Neuronal stem cell (in vitro differentiated cells): ENCODE measurements around the gene STRADB.

Experiments
- DNase-seq: peaks from one replicate; pipeline ENCODE4 v3.0.0-alpha.2; 2013; ENCODE audit warnings: low spot score
- H2AFZ ChIP-seq: one replicate; pipeline ENCODE4 v1.6.1; 2013; ENCODE audit warnings: mild to moderate bottlenecking, low read length, inconsistent platforms
- H2AK5ac ChIP-seq: 2 replicates; pipeline ENCODE4 v1.6.1; 2013; ENCODE audit warnings: low read depth, mild to moderate bottlenecking, inconsistent platforms, low read length, moderate library complexity, mixed read lengths
- H2BK120ac ChIP-seq: 2 replicates; pipeline ENCODE4 v1.6.1; 2013; ENCODE audit warnings: low read depth, mild to moderate bottlenecking, inconsistent platforms, low read length, moderate library complexity, mixed read lengths
- H2BK12ac ChIP-seq: one replicate; pipeline ENCODE4 v1.6.1; 2013; ENCODE audit warnings: low read length, inconsistent platforms
- H2BK15ac ChIP-seq: 2 replicates; pipeline ENCODE4 v1.6.1; 2013; ENCODE audit warnings: mild to moderate bottlenecking, low read length, inconsistent platforms, mixed read lengths
- H2BK5ac ChIP-seq: one replicate; pipeline ENCODE4 v1.6.1; 2013; ENCODE audit warnings: inconsistent platforms, mild to moderate bottlenecking, low read length, moderate library complexity
- H3K14ac ChIP-seq: one replicate; pipeline ENCODE4 v1.6.1; 2013; ENCODE audit warnings: low read length, inconsistent platforms
- H3K18ac ChIP-seq: 2 replicates; pipeline ENCODE4 v1.6.1; 2013; ENCODE audit warnings: low read length, inconsistent platforms
- H3K23ac ChIP-seq: 2 replicates; pipeline ENCODE4 v1.6.1; 2013; ENCODE audit warnings: low read depth, mild to moderate bottlenecking, mixed read lengths, low read length, inconsistent platforms; ENCODE audit not compliant: poor library complexity
- H3K27ac ChIP-seq: replicated peaks from 3 replicates; pipeline ENCODE4 v1.5.1; 2013; ENCODE audit warnings: low read length, inconsistent platforms
- H3K27me3 ChIP-seq, 3 experiments: 2 replicates each; pipeline ENCODE4 v1.6.1; 2013; ENCODE audit warnings: low read length in 3 of 3, mild to moderate bottlenecking in 2 of 3, inconsistent platforms in 1 of 3, low read depth in 1 of 3, mixed read lengths in 1 of 3, moderate library complexity in 1 of 3; ENCODE audit not compliant: control insufficient read depth in 3 of 3, insufficient read depth in 3 of 3
- H3K36me3 ChIP-seq, 2 donors: replicated peaks in 1 of 2; 2 replicates each; pipeline ENCODE4 v1.6.1; 2013; ENCODE audit warnings: low read length in 2 of 2; ENCODE audit not compliant: control insufficient read depth in 2 of 2, insufficient read depth in 2 of 2
- H3K4ac ChIP-seq: 2 replicates; pipeline ENCODE4 v1.6.1; 2013; ENCODE audit warnings: inconsistent platforms, mild to moderate bottlenecking, low read length, moderate library complexity
- H3K4me1 ChIP-seq, 2 donors: 1 replicate in 1 of 2; 2 replicates in 1 of 2; pipeline ENCODE4 v1.6.1; 2013; ENCODE audit warnings: low read length in 2 of 2, low read depth in 1 of 2; ENCODE audit not compliant: control insufficient read depth in 2 of 2, insufficient read depth in 1 of 2
- H3K4me2 ChIP-seq: one replicate; pipeline ENCODE4 v1.6.1; 2013; ENCODE audit warnings: mild to moderate bottlenecking, low read length, inconsistent platforms; ENCODE audit not compliant: insufficient read depth, poor library complexity, severe bottlenecking
- H3K4me3 ChIP-seq, 2 donors: 2 replicates each; pipeline ENCODE4 v1.5.1; 2013; ENCODE audit warnings: low read length in 2 of 2, mild to moderate bottlenecking in 2 of 2, inconsistent platforms in 1 of 2, moderate library complexity in 1 of 2
- H3K79me1 ChIP-seq: one replicate; pipeline ENCODE4 v1.6.1; 2013; ENCODE audit warnings: low read depth, mild to moderate bottlenecking, inconsistent platforms, low read length, moderate library complexity
- H3K9ac ChIP-seq: one replicate; pipeline ENCODE4 v1.6.1; 2013; ENCODE audit warnings: mild to moderate bottlenecking, low read depth, low read length, inconsistent platforms; ENCODE audit not compliant: poor library complexity
- H3K9me3 ChIP-seq, 2 donors: replicated peaks in 1 of 2; 2 replicates each; pipeline versions ENCODE3 to v1.6.1; 2013; ENCODE audit warnings: low read length in 2 of 2, mild to moderate bottlenecking in 2 of 2, inconsistent platforms in 1 of 2, low read depth in 1 of 2, mixed read lengths in 1 of 2, moderate library complexity in 1 of 2; ENCODE audit not compliant: control insufficient read depth in 2 of 2, insufficient read depth in 1 of 2
- H4K8ac ChIP-seq: one replicate; pipeline ENCODE4 v1.6.1; 2013; ENCODE audit warnings: low read depth, mild to moderate bottlenecking, inconsistent platforms, low read length, moderate library complexity
- H4K91ac ChIP-seq: one replicate; pipeline ENCODE4 v1.6.1; 2013; ENCODE audit warnings: low read length, low read depth, mild to moderate bottlenecking, inconsistent platforms; ENCODE audit not compliant: poor library complexity
- WGBS, 2 donors: extraction: QIAGEN DNeasy Blood & Tissue Kit; methylation state at CpG; one replicate each; pipeline ENCODE4 v1.1.7; 2013; ENCODE audit warnings: missing lambda C conversion rate in 2 of 2, mixed read lengths in 1 of 2; ENCODE audit not compliant: insufficient read length in 2 of 2, insufficient replicate concordance in 1 of 2; ENCODE audit errors: extremely low coverage in 2 of 2; 5-methylcytosine and 5-hydroxymethylcytosine counted together

Gene STRADB

DNA sequence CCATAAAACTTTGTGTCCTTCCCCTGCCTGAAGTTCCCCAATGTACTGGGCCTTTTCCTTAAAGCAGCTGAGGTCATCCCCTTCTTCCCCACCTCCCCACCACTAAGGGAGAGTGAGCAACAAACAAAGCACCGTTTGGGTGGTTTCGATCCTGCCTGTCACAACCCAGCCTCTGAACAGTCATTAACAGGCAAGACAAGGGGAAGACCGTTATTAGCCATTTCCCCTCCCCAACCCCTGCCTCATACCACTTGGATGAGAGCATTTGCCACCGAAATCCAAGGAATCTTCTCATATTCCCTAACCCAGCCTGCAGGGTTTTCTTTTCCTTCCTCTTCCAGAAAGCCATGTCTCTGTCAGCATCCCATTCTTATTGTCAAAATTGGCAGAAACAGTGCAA lies 65.6 kb downstream of the STRADB start:
- no peak overlapping the region for H3K27ac ChIP-seq

GRCh38 chr2:201520201-201520600 lies 68.7 kb downstream of the STRADB start:
- Histone ChIP-seq H3K9me3 (peaks cover 0 to 4% of the 10 kb centered on the region in 2 donors), H4K8ac (no peak overlapping the region), H3K14ac (no peak overlapping the region), H3K4me3 (no peak overlapping the region), H3K79me1 (no peaks in the 10 kb centered on the region), H2BK120ac (no peak overlapping the region), H3K9ac (no peak overlapping the region), H3K4me2 (no peak overlapping the region), H4K91ac (no peak overlapping the region), H3K23ac (no peak overlapping the region), H2BK5ac (no peak overlapping the region), H2BK15ac (no peak overlapping the region), H3K27me3 (no peaks in the 10 kb centered on the region), H3K27ac (no peak overlapping the region), H3K36me3 (no peaks in the 10 kb centered on the region), H3K4me1 (no peaks in the 10 kb centered on the region), H2AK5ac (no peak overlapping the region), H3K4ac (no peak overlapping the region), H3K18ac (no peak overlapping the region), H2AFZ (no peak overlapping the region), H2BK12ac (no peak overlapping the region)
- DNase-seq = no peak
- WGBS, 2 donors = no CpG with 5 or more reads among the region's 2 CpGs

More for the DNA sequence above, 65.6 kb downstream of the STRADB start:
- H2AK5ac ChIP-seq = no peak overlapping the region
- no peak overlapping the region for H4K91ac ChIP-seq
- H3K14ac ChIP-seq = no peak overlapping the region
- H3K18ac ChIP-seq = no peak overlapping the region
- no peaks in the 10 kb centered on the region for H3K9me3 ChIP-seq
- H3K4ac ChIP-seq = no peak overlapping the region
- no peak overlapping the region for H4K8ac ChIP-seq
- H3K79me1 ChIP-seq = no peaks in the 10 kb centered on the region
- DNase-seq = no peak
- no peak overlapping the region for H3K23ac ChIP-seq
- H3K9ac ChIP-seq = no peak overlapping the region
- no peaks in the 10 kb centered on the region for H3K36me3 ChIP-seq
- no peak overlapping the region for H3K4me2 ChIP-seq
- H2BK12ac ChIP-seq = no peak overlapping the region
- no peaks in the 10 kb centered on the region for H3K4me1 ChIP-seq
- no peak overlapping the region for H2BK5ac ChIP-seq
- WGBS, 2 donors = no CpG with 5 or more reads among the region's 4 CpGs
- H3K27me3 ChIP-seq = no peaks in the 10 kb centered on the region
- H2BK120ac ChIP-seq = no peak overlapping the region
- H2AFZ ChIP-seq = no peak overlapping the region
- no peak overlapping the region for H2BK15ac ChIP-seq
- no peak overlapping the region for H3K4me3 ChIP-seq

GRCh38 chr2:201522965-201523364 lies 71.4 kb downstream of the STRADB start:
- H3K9ac ChIP-seq = no peak overlapping the region
- no peak overlapping the region for H3K14ac ChIP-seq
- no CpG with 5 or more reads among the region's 5 CpGs for WGBS, 2 donors
- H3K23ac ChIP-seq = no peak overlapping the region
- no peak overlapping the region for H3K27ac ChIP-seq
- H3K18ac ChIP-seq = peak overlapping the region; percentile 16
- peaks cover 0 to 4% of the 10 kb centered on the region in 2 donors for H3K9me3 ChIP-seq
- no peaks in the 10 kb centered on the region for H3K36me3 ChIP-seq
- peak overlapping the region; percentile 5 for H2AK5ac ChIP-seq
- H2AFZ ChIP-seq = no peak overlapping the region
- no peaks in the 10 kb centered on the region for H3K27me3 ChIP-seq
- DNase-seq = no peak
- no peak overlapping the region for H4K8ac ChIP-seq
- H3K4me2 ChIP-seq = no peak overlapping the region
- no peaks in the 10 kb centered on the region for H3K4me1 ChIP-seq
- no peak overlapping the region for H2BK5ac ChIP-seq
- H2BK120ac ChIP-seq = peak overlapping the region; percentile 74
- no peaks in the 10 kb centered on the region for H3K79me1 ChIP-seq
- H4K91ac ChIP-seq = no peak overlapping the region
- no peak overlapping the region for H2BK12ac ChIP-seq
- no peak overlapping the region for H2BK15ac ChIP-seq
- H3K4ac ChIP-seq = no peak overlapping the region
- peak overlapping the region in 1 of 2 donors; percentile 51 for H3K4me3 ChIP-seq

DNA sequence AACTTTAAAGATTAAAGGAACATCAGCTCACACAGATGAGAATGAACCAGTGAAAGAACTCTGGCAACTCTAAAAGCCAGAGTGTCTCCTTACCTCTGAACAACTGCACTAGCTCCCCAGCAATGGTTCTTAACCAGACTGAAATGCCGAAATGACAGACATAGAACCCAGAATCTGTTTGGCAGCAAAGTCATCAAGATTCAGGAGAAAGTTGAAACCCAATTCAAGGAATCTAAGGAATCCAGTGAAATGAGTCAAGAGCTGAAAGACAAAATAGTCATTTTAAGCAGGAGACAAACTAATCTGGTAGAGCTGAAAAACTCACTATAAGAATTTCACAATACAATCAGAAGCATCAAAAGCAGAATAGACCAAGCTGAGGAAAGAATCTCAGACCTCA lies 72.0 kb downstream of the STRADB start:
- Histone ChIP-seq H3K23ac (no peak overlapping the region), H3K4ac (no peak overlapping the region)
- DNase-seq = no peak

More for the DNA sequence above, 72.0 kb downstream of the STRADB start:
- Histone ChIP-seq H3K9me3 (peaks cover 0 to 4% of the 10 kb centered on the region in 2 donors), H4K8ac (no peak overlapping the region), H3K4me2 (no peak overlapping the region), H2BK15ac (no peak overlapping the region), H3K79me1 (no peaks in the 10 kb centered on the region), H3K27ac (no peak overlapping the region), H2AFZ (no peak overlapping the region), H3K18ac (no peak overlapping the region), H2AK5ac (no peak overlapping the region), H4K91ac (no peak overlapping the region), H3K9ac (no peak overlapping the region), H2BK12ac (no peak overlapping the region), H3K36me3 (no peaks in the 10 kb centered on the region), H2BK5ac (no peak overlapping the region), H3K14ac (no peak overlapping the region), H3K4me3 (no peak overlapping the region), H3K27me3 (no peaks in the 10 kb centered on the region), H3K4me1 (no peaks in the 10 kb centered on the region), H2BK120ac (no peak overlapping the region)
- WGBS, 2 donors = no CpG with 5 or more reads among the region's 1 CpG
